DMS153 treated with DMSO at 0.1 percent for 48 hours (cell line): ENCODE measurements around the gene ZNF503.

Experiments used
- DNase-seq: peaks from one replicate; lab custom pipeline; 2025; ENCODE audit not compliant: unreplicated experiment; lab: John Stamatoyannopoulos, UW

The ZNF503 gene

DNA sequence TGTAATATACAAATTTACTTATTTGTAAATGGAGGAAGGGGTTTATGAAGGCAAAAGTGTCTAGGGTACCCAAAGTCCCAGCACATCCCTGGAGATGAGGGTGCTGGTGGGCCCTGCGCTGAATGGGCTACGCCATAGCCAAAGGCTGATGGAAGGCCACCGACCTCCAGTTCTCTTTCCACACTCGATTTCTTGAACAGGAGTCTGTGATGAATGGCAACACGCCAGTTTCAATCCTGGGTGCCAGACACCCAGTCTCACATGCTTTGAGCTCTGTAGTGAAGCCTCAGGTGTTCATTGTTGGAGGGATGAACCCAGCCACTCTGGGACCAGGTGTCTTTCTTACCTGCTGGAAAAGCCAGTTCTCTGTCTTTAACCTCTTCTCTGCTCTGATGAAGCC is 30.6 kb upstream of the ZNF503 start:
- DNase-seq = peak; percentile 15

DNA sequence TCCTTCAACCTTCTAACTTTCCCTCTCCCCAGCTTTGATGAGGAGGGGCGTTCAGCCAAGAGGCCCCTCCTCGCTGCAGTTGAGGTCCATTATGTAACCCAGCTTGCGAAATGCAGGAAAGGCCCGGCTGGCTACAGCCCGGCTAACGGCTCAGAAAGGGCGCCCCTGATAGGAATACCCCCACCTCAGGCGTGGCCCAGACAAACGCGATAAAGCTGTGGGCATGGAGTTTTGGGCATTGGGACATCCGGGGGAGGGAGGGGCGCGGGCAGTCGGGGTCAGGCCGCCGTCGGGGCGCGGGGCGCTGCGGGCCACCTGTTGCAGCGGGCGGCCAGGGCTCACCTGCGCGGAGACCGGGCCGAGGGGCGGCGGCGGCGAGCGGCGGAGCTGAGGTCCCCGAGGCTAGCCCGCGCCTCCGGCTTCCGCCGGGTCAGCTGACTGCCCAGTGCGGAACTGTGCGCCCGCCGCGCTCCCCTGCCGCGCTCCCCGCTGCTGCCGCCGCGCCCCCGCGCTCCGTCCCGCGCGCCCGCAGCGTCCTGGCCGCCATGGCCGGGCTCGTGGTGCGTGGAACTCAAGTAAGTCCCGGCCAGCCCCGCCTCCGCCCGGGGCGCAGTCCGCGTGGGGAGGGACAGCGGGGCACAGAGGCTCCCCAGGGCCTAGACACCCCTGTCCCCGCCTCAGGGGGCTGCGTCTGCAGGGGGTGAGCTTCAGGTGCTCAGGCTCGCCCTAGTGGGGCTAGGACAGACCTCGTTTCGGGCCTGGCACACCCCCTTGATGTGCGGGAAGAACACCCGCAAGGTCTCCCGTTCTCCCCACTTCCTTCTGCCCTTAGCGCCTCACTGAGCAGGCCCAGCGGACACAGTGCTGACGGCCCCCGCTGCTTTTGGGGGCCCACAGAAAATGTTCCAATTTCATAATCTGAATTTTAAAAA is 29.9 kb upstream of the ZNF503 start, which contains the start of gene LRMDA:
Gene LRMDA, plus strand, starts transcription at position 445 of the 932 bp plus-strand sequence.
- no peak for DNase-seq

DNA sequence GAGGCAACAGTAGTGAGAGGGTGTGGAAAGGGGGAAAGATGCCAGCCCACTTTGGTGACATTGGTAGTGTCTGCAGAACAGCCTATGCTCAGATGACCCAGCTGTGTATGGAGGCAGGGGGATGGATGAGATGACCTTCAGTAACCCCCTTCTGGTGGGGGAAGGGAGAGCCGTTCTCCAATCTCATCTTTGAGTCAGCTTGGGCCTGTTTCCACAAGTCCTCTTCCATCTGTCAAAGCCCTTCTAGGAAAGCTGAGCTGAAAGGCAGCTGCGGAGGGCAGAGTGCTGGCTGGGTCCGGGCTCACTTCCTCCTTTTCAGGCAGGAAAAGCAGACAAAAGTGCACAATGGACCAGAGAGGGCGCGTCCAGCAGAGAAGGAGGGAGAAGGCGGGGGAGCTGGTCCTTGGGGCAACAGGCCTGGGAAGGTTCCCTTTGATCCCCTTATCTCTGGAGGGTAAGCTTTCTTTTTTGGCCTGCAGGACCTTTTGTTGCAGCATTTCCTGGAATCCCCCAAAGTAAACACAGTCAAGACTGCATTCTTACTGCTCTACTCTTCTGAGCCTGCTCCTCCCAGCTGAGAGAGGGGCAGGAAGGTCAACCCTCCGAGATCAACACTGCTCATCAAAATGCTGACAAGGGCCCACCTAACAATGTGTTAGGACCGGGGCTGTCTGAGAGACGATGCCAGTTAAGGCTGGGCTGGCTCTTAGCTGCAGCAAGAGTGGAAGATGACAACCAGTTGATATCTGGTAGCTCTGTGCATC is 28.6 kb upstream of the ZNF503 start:
- DNase-seq = peak; percentile 48

DNA sequence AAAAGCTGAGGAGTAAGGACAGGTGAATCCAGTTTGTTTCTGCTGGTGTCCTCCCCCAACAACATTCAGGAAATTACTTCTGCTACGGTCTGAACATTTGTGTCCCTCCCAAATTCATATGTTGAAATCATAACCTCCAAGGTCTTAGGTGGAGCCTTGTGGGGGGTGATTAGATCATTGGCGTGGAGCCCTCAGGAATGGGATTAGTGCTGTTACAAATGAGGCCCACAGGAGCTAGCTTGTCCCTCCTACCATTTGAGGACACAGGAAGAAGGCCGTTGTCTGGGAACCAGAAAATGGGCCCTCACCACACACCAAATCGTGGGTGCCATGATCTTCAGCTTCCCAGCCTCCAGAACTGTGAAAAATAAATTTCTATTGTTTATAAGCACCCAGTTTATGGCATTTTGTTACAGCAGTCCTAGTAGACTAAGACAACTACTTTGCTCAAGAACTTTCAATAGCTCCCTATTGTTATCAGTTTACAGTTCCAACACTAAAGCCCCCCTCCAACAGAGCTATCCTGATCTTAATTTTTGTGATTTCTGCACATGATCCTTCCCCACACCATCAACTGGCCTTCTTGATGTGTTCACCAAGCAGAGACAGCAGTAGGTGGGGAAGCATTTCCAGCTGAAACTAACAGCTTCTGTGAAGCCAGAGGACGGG is 27.7 kb upstream of the ZNF503 start:
- no peak for DNase-seq

DNA sequence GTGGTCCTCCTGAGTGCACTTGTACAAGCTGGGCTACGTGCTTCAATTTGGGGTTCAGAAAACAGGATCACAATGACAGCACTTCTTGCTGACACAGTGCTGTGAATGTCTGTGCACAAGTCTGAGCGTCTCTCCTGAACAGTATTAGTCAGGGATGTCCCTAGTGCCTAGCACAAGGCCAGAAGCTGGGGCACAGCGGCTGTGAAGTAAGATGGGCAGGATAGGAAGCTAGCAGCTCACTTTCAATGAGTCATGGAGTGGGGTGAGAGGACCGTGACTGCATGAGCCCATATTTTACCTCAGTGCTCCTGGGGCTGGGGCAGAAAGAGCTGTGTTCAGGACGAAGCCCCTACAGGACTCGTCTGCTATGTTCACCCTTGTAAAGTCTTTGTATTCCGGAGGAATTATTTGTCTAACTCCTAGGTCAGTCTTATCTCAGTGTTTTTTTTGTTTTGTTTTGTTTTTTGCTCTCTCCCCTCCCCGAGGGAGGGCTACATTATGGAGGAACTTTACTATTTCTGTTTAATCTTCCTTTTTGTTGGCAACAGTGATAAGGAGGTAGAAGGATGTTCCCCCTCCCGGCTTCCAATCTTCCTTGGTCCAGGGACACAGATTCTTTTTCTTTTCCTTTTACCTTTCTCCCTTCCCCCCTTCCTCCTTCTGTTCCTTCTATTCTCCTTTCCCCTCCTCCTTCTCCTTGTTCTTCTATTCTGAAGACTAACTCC is 27.0 kb upstream of the ZNF503 start:
- DNase-seq = no peak

DNA sequence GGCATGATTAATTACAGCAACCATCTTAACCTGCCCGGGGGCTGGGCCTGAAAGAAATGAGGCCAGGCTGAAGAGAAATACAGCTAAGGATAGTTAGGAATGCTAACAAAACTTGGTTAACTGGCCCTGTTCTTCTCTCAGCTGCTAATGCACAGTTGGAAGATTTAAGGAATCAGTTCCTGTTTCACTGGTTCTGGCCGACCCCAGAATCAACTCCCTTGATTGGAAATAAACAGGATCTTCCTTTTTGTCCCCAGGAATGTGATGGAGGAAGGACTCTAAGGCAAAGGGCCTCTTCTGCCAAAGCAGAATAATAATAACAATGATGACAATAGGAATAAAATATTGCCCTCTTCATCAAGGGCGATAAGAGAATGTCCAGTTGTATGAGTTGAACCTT is 26.4 kb upstream of the ZNF503 start:
- DNase-seq = no peak

DNA sequence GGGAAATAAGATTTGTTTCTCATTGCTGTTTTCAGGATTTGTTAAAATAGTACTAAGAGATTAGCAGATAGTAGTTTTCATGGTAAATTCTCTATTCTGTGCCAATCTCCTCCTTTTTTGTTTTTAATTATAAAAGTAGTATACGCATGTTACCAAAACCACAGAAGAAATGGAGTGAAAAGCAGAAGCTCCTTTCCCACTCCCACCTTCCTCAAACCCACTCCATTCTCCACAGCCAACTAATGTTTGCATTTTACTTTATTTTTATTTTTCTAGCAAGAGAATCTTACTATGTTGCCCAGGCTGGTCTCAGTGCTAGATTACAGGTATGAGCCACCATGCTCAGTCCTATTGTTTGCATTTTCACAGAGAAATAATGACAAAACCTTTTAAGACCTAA is 25.3 kb upstream of the ZNF503 start:
- no peak for DNase-seq

DNA sequence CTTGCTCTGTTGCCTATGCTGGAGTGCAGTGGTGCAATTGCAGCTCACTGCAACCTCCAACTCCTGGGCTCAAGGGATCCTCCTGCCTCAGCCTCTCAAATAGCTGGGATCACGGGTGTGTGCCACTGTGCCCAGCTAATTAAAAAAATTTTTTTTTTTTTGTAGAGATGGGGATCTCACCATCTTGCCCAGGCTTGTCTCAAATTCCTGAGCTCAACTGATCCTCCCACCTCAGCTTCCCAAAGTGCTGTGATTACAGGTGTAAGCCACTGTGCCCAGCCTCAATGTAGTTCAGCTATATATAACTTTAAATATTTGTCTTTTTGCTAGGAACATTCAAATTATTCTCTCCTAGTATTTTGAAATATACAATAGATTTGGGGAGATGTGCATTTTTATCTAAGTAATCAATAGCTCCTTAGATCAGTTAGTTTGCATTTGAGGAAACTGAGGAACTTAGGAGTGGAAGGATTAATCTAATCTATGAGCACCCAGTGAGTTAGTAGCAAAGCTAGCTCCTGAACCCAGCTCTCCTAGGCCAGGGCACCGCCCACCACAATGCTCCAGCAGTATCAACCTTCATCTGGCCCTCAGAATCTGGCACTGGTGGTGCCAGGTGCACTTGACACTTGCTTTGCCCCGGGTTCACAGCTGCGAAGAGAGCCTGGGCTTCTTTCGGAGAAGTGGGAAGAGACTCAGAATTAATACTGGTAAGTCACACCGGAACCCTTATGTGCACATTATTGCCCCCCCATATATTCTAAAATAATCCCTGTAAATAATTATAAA is 23.9 kb upstream of the ZNF503 start:
- DNase-seq = no peak

DNA sequence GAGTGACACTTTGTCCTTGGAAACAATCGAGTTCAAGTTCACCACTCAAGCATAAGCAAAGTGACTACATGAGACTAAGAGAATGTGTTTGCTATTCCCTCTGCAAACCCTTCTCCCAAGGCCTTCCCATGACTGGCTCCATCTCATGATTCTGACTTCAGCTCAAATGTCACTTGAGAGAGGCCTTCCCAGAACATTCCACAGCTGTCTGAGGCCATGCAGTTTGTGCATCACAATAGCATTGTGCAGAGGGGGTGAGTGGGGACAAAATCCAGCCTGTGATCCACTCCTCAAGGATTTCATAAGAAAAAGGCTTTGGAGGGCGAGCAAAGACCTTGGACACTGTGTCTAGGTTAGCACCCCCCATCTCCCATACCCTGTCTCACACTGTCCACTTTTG is 23.0 kb upstream of the ZNF503 start:
- no peak for DNase-seq

DNA sequence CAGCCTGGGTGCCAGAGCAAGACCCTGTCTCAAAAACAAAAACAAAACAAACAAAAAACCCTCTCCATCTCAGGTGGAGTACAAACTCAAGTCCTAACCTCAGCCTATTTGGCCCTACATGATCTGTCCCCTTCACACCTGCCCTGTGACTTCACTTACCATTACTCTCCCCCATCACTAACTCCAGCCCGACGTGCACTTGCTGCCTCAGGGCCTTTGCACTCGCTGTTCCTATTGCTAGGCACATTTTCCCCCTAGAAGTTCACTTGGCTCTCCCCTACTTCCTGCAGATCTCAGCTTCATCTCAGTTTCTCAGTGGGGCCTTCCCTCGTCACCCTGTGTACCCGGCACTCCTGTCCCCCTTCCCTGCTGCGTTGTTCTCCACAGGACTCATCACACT is 21.3 kb upstream of the ZNF503 start:
- no peak for DNase-seq

DNA sequence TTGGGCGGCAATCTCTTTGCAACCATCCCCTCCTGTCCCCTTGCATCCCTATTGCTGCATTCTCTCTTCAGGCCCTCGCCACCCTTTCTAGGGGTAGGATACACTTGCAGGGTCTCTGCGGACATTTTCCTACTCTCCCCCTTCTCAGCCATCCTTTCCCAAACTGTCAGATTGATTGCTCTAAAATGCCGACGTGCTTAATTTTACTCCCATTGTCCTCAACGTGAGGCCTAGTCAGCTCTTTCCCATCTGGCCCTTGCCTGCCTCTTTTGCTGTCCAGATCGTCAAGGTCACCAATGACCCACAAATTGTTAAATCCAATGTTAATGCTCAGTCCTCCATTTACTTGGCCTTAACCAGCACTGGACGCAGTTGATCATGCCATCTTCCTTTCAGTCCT is 17.1 kb upstream of the ZNF503 start:
- DNase-seq = no peak

DNA sequence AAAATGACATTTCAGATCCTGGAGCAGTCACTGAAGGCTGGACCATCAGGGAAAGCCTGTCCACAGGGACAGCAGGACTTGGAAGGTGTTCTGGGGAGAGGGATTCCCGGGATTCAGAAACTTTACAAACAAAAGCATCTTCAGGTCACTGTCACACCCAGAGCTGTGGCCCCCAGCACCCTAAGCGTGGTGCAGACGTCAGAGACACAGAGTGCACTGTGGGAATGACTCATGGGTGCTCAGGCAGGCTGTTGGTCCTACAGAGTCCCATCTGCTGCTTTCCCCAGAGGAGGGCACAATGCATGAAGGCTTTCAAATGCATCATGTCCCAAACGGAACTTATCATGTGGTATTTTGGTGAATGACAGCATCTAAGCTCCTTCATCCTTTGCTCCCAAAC is 16.7 kb upstream of the ZNF503 start:
- DNase-seq = no peak

DNA sequence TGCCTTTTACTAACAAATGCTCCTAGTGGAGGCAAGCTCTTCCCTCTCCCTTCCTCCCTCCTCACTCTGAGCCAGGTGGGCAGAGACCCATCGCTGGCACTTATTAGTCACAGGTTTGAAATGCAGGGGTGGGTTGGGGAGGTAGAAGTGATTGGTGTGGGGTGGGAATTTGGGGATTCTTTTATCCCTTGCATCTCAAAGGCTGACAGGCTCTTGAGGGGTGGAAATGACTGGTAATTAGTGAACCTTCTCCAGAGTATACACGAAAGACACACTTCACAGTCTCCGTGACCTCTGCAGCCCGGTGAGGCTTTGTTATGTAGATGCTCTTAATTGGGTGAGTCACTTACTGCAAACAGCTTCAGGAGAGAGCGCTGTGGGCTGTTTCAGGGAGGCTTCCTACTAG is 16.0 kb upstream of the ZNF503 start:
- peak; percentile 59 for DNase-seq

DNA sequence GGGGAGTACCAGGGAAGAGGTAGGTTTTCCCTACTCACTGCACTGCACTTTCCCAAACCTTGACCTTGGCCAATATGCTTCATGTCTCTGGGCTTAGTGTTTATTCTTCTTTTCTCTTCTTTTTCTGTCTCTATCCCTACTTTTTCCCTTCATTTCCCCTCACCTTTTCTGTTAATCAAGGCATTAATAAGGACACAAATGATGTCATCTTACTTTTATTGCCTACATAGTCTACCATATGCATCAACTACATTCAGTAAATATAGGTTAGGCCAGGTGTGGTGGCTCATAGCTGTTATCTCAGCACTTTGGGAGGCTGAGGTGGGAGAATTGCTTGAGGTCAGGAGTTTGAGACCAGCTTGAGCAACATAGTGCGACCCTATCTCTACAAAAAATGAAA is 13.0 kb upstream of the ZNF503 start:
- DNase-seq = no peak

DNA sequence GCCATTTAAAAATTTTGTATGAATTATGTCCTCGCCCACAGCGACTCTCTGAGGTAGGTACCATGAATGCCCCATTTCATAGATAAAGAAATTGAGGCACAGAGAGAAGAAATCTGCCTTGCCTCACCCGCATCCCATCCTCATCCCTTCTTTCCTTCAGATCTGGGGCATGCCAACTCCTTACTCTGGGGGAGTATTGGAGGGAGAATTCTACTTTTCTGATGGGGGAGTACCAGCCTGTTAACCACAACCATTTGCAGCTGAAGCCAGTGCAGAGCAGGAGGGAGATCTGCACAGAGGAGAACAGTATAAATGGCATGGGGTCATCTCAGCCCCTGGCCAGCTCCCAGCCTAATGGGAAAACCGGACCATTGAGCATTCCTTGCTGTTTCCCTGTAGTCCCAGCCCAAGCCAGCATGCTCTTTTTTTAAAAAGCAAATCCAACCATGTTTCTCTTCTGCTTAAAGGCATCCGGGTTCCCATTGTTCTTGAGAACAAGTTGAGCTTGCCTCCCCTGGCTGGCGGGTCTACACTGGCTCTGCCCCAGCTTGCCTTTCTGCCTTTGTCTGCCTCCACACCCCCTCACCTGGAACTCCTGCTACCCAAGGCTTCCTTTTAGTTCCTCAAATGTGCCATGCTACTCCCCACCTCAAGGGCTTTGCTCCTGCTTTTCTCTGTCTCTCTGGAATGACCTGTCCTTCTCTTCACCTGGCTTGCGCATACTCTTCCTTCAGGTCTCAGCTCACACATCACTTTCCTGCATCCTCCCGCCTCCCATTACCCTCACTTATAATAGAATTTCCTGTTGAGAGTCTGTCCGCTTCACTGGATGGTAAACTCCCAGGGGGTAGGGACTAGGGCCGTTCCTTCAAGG is 8.8 kb upstream of the ZNF503 start:
- DNase-seq = no peak

DNA sequence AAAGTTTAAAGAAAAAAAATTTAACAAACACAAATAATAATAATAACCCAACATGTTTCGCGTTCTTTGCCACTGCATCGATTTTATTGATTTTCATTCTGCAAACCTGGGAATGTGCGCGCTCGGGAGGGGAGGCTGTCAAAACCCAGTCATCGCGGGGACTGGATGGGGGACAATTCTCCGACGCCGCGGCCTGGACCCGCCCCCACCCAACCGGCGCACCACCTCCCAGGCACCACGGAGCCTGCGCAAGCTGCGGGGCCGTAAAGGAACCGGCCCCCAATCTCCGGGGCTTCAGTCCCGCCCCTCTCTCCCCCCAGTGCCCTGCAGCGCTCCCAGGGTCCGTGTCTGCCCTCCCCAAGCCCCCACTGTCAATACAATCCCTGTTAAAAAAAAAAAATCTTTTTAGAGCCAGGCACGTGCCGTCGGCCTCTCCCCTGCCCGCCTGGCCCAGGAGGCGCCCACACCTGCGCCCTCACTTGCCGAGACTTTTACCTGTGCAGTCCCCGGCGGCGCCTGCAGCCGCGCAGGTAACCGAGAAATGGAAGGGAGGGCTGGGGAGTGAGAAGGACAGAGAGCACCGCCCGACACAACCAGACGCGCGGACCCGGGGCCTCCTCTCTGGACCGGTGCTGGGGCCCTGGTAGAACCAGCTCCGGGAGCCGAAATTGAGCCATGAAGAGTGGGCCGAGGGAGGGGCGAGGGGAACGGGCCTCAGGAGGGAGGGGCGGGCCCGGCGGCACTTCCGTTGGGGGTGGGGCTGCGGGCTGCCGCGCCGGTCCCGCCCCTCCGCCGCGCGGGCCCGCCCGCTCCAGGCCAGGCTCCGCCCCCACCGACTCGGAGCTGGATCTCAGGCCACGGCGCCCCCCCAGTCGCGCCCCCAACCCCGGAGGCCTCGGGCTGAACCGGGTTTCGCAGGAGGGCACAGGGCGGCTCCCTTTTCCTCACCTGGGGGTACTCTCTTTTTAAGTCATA is 7.6 kb upstream of the ZNF503 start:
- DNase-seq = peak; percentile 35

DNA sequence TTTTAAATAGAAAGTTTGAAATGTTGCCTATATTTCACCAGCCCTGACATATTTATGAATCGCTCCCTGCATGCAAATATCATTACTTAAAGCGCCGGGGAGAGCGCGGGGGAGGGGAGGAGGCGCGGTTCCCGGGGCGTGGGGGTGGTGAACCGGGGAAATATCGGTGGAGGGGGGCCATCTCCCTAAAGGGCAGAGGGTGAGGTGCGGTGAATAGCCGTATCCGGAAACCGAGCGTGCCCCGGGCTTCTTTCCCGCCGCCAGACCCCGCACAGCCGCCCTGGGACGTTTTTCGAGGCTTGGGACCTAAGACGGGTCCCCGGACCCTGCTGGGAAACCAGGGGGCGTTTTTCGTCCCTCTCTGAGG is 6.9 kb upstream of the ZNF503 start:
- DNase-seq = no peak
